Stimulated activated CD8-positive, alpha-beta memory T cell treated with anti-CD3 and anti-CD28 coated beads, Interleukin-12 subunit alpha, Interleukin-12 subunit beta, amount 100 ng/mL, for 24 hours (primary cell): ENCODE data around the gene DCTN1.

Source experiments
- DNase-seq: peaks from one replicate; pipeline ENCODE4 v3.0.0-alpha.2; 2020; ENCODE audit errors: extremely low read depth

Gene DCTN1

DNA sequence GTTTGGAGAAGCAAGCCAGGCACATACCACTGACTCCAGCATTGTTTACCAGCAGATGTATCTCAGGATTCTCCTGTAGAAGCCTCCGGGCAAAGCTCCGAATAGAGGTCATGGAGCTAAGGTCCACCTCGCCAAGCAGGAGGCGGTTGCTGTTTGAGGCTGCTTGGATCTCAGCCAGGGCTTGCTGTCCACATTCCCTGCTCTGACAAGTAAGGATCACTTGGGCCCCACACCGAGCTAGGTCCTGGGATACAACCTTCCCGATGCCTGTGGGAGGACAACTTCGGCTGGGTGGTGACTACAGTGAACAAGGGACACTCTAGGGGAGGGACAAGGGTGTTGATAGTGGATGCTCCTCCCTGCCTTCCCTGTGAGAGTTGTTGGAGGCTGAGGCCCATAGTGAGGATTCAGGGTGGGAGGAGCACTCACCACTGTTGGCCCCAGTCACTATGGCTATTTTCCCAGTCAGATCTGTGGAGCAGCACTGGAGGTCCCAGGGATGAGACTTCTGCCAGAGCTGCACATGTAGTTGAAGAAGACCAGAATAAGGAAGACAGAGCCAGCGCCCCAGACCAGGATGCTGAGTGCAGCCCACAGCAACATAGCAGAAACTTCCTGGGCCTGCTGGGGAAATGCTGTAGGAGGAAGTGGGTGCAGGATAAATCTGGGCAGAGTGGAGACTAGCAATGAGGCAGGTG, 33.0 kb upstream of the DCTN1 start:
- no peak for DNase-seq

- DNase-seq, result no peak
These were observed 27.6 kb upstream of the DCTN1 start for GRCh38 chr2:74407682-74408081.

- no peak for DNase-seq
These were observed 25.9 kb upstream of the DCTN1 start for GRCh38 chr2:74406035-74406434.

- DNase-seq, result no peak
These were observed 21.8 kb upstream of the DCTN1 start for GRCh38 chr2:74401891-74402290.

- DNase-seq, result no peak
These were observed 19.7 kb upstream of the DCTN1 start for GRCh38 chr2:74399785-74400184.

DNA sequence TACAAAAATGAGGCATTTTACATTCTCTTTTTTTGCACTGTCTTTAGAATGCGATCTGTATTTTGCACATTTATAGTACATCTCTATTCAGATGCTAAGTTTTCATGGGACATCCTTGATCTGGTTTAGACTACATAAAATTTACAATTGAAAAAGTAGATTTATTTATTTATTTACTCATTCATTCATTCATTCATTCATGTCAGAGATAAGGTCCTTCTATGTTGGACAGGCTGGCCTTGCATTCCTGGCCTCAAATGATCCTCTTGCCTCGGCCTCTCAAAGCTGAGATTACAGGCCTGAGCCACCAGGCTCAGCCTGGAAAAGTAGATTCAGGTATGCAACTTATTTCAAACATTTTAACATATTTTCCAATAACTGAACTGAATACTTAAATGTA, 16.0 kb upstream of the DCTN1 start:
- no peak for DNase-seq

GRCh38 chr2:74393525-74393924, 13.4 kb upstream of the DCTN1 start:
- no peak for DNase-seq

DNA sequence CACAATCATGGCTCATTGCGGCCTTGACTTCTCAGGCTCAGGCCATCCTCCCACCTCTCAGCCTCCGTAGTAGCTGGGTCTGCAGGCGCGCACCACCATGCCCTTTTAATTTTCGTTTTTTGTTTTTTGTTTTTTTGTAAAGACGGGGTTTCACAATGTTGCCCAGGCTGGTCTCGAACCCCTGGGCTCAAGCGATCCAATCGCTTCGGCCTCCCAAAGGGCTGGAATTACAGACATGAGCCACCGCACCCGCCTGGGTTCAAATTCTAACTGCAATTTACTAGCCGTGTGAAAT, 12.3 kb upstream of the DCTN1 start:
- no peak for DNase-seq

DNA sequence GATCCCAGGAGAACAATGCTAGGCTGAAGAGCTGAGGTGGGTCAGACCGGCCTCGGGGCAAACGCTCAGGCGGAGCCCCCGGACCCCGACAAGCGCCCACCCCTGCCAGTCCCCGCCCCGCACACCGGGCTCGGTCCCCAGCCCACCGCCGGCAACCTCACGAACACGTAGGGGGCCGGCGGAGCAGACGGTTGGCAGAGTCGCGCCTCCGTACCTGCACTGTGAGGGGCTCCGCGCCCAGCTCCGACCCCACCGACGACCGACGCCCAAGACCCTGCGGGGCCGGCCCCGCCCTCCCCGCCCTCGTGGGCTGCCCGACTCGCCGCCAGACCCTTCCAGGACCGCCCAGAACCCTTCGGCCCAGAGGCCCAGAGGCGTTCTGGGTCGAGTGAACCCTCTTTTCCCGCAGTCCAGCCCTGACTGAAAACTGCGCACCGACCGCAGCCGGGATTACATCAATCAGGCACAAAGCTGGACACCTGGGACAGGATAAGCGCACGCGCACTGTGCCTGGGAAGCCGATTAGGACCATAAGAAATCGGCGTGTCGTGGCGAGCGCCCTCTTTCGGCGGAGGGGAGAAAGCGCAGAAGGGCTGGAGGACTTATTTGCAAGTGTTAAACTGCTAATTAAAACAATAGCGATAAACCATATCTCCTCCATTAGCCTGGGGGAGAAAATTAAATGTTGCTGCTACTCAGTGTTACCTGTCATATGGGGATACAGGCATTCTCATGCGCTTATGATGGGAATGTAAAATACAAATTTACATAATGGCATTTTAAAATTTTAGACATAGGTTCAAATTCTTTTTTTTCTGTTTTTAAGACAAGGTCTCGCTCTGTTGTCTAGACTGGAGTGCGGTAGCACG, 11.7 kb upstream of the DCTN1 start:
- DNase-seq, result peak; percentile 81

GRCh38 chr2:74391209-74391579, 11.1 kb upstream of the DCTN1 start:
- DNase-seq, result no peak

GRCh38 chr2:74390606-74391005, 10.5 kb upstream of the DCTN1 start:
- no peak for DNase-seq

- DNase-seq, result no peak
These were observed 7.2 kb upstream of the DCTN1 start for GRCh38 chr2:74387346-74387745.

- no peak for DNase-seq
These were observed 5.3 kb upstream of the DCTN1 start for GRCh38 chr2:74385396-74385795.

GRCh38 chr2:74384051-74384450, 3.9 kb upstream of the DCTN1 start:
- DNase-seq, result no peak

DNA sequence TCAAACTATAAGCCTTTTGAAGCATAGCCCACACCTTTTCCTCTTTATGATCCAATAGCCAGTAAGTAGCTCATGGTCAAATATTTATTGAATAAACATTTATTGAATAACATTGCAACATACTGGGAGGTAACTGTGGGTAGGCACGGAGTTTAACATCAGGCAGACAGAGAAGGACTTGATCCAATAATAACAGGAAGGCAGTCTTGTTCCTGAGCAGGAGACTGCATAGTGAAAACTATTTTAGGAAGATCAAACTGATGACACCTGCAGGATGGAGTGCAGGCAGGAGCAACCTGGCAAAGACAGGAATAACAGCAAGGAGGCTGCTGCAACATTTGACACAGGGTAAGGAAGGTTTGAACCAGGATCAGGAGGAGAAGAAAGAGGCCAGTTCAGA, 3.1 kb upstream of the DCTN1 start:
- no peak for DNase-seq

DNA sequence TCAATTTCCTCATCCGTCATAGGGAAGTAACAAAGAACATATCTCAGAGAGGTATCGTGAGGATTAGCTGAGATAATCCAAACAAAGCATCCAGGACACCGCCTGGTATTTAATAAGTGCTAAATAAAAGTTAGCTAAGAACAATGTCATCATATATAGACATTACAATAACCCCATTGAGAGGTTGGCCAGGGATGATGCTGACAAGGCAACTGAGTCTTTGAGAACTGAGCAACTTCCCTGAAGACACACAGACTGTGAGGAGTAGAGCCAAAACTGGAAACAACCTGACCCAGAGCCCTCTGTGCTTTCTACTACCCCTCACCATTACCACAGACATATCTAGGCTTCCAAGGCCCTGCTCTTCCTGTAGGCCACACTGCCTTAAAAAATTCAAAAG, 1.6 kb upstream of the DCTN1 start:
- DNase-seq, result no peak

GRCh38 chr2:74378007-74378406, 2.1 kb downstream of the DCTN1 start:
- no peak for DNase-seq

- no peak for DNase-seq
These were observed 4.3 kb downstream of the DCTN1 start for GRCh38 chr2:74375838-74376237.

- DNase-seq, result no peak
These were observed 5.5 kb downstream of the DCTN1 start for GRCh38 chr2:74374509-74375205.

GRCh38 chr2:74373985-74374384, 6.1 kb downstream of the DCTN1 start:
- no peak for DNase-seq

GRCh38 chr2:74373221-74373676, 6.9 kb downstream of the DCTN1 start:
- no peak for DNase-seq

DNA sequence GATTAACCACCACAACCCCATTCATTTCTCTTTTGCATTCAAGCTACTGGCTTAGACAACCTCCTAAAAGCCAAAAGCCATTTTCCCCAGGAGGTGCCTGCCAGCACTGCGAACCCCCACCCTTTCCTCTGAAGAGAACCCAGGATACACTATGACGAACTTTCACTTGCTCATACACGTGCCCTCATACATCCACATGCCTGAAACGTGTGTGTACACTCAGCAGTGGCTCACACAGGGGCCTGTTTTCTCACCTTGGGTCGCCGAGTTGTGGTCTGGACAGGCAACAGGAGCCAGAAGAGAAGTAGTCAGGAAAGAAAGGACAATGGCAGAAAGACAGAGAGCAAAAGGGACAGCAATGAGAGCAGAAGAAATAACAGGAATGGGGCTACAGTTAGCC, 7.4 kb downstream of the DCTN1 start:
- no peak for DNase-seq

DNA sequence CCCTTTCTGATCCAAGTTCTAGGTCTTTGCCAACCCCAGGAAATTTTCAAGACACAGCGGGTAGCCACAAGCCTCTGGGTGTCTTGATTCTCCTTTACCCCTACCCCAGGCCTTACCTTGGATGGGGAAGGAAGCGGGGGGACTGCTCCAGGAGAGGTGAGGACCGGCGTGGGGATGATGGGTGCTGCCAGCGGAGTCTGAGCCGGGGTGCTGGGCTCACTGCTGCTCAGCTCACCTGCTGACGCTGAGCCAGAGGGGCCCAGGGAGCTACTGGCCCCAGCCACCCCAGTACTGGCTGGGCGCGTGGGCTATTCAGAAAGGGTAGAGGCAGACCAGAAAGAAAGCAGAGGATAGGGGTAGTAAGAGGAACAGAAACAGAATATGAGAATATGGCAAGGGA, 8.7 kb downstream of the DCTN1 start:
- no peak for DNase-seq
